Activated naive CD8-positive, alpha-beta T cell (primary cell): Measurements from ENCODE around the gene HSF4.

ENCODE experiments used
- H3K27ac Mint-ChIP-seq: one replicate; pipeline ENCODE4 v1.8.0; 2021; ENCODE audit warnings: mixed read lengths
- H3K27me3 Mint-ChIP-seq: one replicate; pipeline ENCODE4 v1.8.0; 2021; ENCODE audit warnings: mixed read lengths
- H3K36me3 Mint-ChIP-seq: one replicate; pipeline ENCODE4 v1.8.0; 2021; ENCODE audit warnings: mixed read lengths
- H3K4me1 Mint-ChIP-seq: one replicate; pipeline ENCODE4 v1.8.0; 2021; ENCODE audit warnings: low read depth, mixed read lengths
- H3K4me3 Mint-ChIP-seq: one replicate; pipeline ENCODE4 v1.8.0; 2021; ENCODE audit warnings: mild to moderate bottlenecking, mixed read lengths
- H3K9me3 Mint-ChIP-seq: one replicate; pipeline ENCODE4 v1.8.0; 2021; ENCODE audit warnings: low read depth, mixed read lengths

Gene HSF4

GRCh38 chr16:67169642-67170167, 5.2 kb downstream of the HSF4 start:
- Mint-ChIP-seq H3K27ac (no peak overlapping the region), H3K9me3 (no peaks in the 10 kb centered on the region), H3K36me3 (peaks cover 3% of the 10 kb centered on the region), H3K27me3 (peaks cover 33% of the 10 kb centered on the region), H3K4me3 (peak overlapping the region; percentile 78), H3K4me1 (peaks cover 26% of the 10 kb centered on the region)

- no peak within 1 kb of the TSS for H3K27ac Mint-ChIP-seq
- peaks cover 33% of the 10 kb centered on the region for H3K27me3 Mint-ChIP-seq
- H3K4me1 Mint-ChIP-seq: peaks cover 23% of the 10 kb centered on the region
- no peaks in the 10 kb centered on the region for H3K9me3 Mint-ChIP-seq
- peaks cover 3% of the 10 kb centered on the region for H3K36me3 Mint-ChIP-seq
- H3K4me3 Mint-ChIP-seq: peak within 1 kb of the TSS; percentile 78
Measured at GRCh38 chr16:67170168-67170948, 5.8 kb downstream of the HSF4 start, which contains the start of gene NOL3. TSS of gene NOL3 (plus strand) at chr16:67170538.

GRCh38 chr16:67170949-67171649, 6.6 kb downstream of the HSF4 start:
- Mint-ChIP-seq H3K9me3 (no peaks in the 10 kb centered on the region), H3K27me3 (peaks cover 33% of the 10 kb centered on the region), H3K4me3 (peak overlapping the region; percentile 58), H3K4me1 (peaks cover 23% of the 10 kb centered on the region), H3K36me3 (peaks cover 3% of the 10 kb centered on the region), H3K27ac (no peak overlapping the region)

- peaks cover 3% of the 10 kb centered on the region for H3K36me3 Mint-ChIP-seq
- H3K27me3 Mint-ChIP-seq: peaks cover 37% of the 10 kb centered on the region
- H3K27ac Mint-ChIP-seq: no peak overlapping the region
- peaks cover 26% of the 10 kb centered on the region for H3K4me1 Mint-ChIP-seq
- no peaks in the 10 kb centered on the region for H3K9me3 Mint-ChIP-seq
- peak overlapping the region; percentile 85 for H3K4me3 Mint-ChIP-seq
Measured at GRCh38 chr16:67173323-67173722, 8.8 kb downstream of the HSF4 start.

- Mint-ChIP-seq H3K27ac (no peak overlapping the region), H3K36me3 (peaks cover 5% of the 10 kb centered on the region), H3K4me3 (peak overlapping the region; percentile 85), H3K4me1 (peaks cover 29% of the 10 kb centered on the region), H3K27me3 (peaks cover 39% of the 10 kb centered on the region), H3K9me3 (no peaks in the 10 kb centered on the region)
Measured at GRCh38 chr16:67173808-67174705, 9.5 kb downstream of the HSF4 start.

GRCh38 chr16:67174706-67175231, 10.2 kb downstream of the HSF4 start:
- Mint-ChIP-seq H3K36me3 (peaks cover 5% of the 10 kb centered on the region), H3K4me3 (no peak overlapping the region), H3K4me1 (peaks cover 27% of the 10 kb centered on the region), H3K9me3 (no peaks in the 10 kb centered on the region), H3K27ac (no peak overlapping the region), H3K27me3 (peaks cover 39% of the 10 kb centered on the region)

GRCh38 chr16:67176662-67177061, 12.1 kb downstream of the HSF4 start:
- Mint-ChIP-seq H3K9me3 (no peaks in the 10 kb centered on the region), H3K4me1 (peaks cover 19% of the 10 kb centered on the region), H3K4me3 (peak overlapping the region; percentile 2), H3K27me3 (peaks cover 29% of the 10 kb centered on the region), H3K27ac (no peak overlapping the region), H3K36me3 (peaks cover 2% of the 10 kb centered on the region)

- no peaks in the 10 kb centered on the region for H3K9me3 Mint-ChIP-seq
- H3K4me3 Mint-ChIP-seq: peak overlapping the region; percentile 54
- H3K27me3 Mint-ChIP-seq: peaks cover 25% of the 10 kb centered on the region
- H3K36me3 Mint-ChIP-seq: peaks cover 2% of the 10 kb centered on the region
- H3K27ac Mint-ChIP-seq: no peak overlapping the region
- H3K4me1 Mint-ChIP-seq: peaks cover 19% of the 10 kb centered on the region
Measured at GRCh38 chr16:67177743-67178699, 13.5 kb downstream of the HSF4 start.

- Mint-ChIP-seq H3K27me3 (peaks cover 17% of the 10 kb centered on the region), H3K4me1 (peaks cover 9% of the 10 kb centered on the region), H3K4me3 (no peak overlapping the region)
Measured at GRCh38 chr16:67179421-67180080, 15.0 kb downstream of the HSF4 start.

GRCh38 chr16:67180166-67180565, 15.6 kb downstream of the HSF4 start:
- Mint-ChIP-seq H3K36me3 (peaks cover 2% of the 10 kb centered on the region), H3K9me3 (no peaks in the 10 kb centered on the region), H3K27me3 (peaks cover 17% of the 10 kb centered on the region), H3K4me1 (peaks cover 11% of the 10 kb centered on the region), H3K4me3 (no peak overlapping the region), H3K27ac (no peak overlapping the region)

More at GRCh38 chr16:67179421-67180080, 15.0 kb downstream of the HSF4 start:
- H3K9me3 Mint-ChIP-seq: no peaks in the 10 kb centered on the region
- peaks cover 2% of the 10 kb centered on the region for H3K36me3 Mint-ChIP-seq
- H3K27ac Mint-ChIP-seq: no peak overlapping the region

- H3K36me3 Mint-ChIP-seq: peaks cover 2% of the 10 kb centered on the region
- no peak overlapping the region for H3K27ac Mint-ChIP-seq
- peaks cover 16% of the 10 kb centered on the region for H3K4me1 Mint-ChIP-seq
- H3K27me3 Mint-ChIP-seq: peaks cover 16% of the 10 kb centered on the region
- no peaks in the 10 kb centered on the region for H3K9me3 Mint-ChIP-seq
- no peak overlapping the region for H3K4me3 Mint-ChIP-seq
Measured at GRCh38 chr16:67181346-67181745, 16.8 kb downstream of the HSF4 start.

GRCh38 chr16:67182288-67182687, 17.7 kb downstream of the HSF4 start:
- H3K27ac Mint-ChIP-seq: no peak overlapping the region
- H3K9me3 Mint-ChIP-seq: no peaks in the 10 kb centered on the region
- H3K4me1 Mint-ChIP-seq: peaks cover 16% of the 10 kb centered on the region
- no peak overlapping the region for H3K4me3 Mint-ChIP-seq
- peaks cover 10% of the 10 kb centered on the region for H3K27me3 Mint-ChIP-seq
- peaks cover 2% of the 10 kb centered on the region for H3K36me3 Mint-ChIP-seq

GRCh38 chr16:67183284-67183626, 18.7 kb downstream of the HSF4 start:
- Mint-ChIP-seq H3K27me3 (peaks cover 6% of the 10 kb centered on the region), H3K4me1 (peaks cover 13% of the 10 kb centered on the region), H3K9me3 (no peaks in the 10 kb centered on the region), H3K36me3 (peaks cover 2% of the 10 kb centered on the region), H3K4me3 (no peak overlapping the region), H3K27ac (no peak overlapping the region)
